NT2/D1 (cell line): ENCODE results near the gene FYTTD1.

ENCODE experiments used
- DNase-seq: peaks from one replicate; pipeline ENCODE4 v3.0.0-alpha.2; 2011; ENCODE audit warnings: low read depth, low spot score
- H3K27me3 ChIP-seq: 2 replicates; pipeline ENCODE4 v1.6.0; 2011; ENCODE audit warnings: mild to moderate bottlenecking; ENCODE audit not compliant: insufficient read length, insufficient read depth
- H3K36me3 ChIP-seq: 2 replicates; pipeline ENCODE4 v1.6.1; 2011; ENCODE audit warnings: mild to moderate bottlenecking, low read length, mixed read lengths; ENCODE audit not compliant: insufficient read depth, insufficient read length
- H3K4me1 ChIP-seq: 2 replicates; pipeline ENCODE4 v1.5.1; 2011; ENCODE audit not compliant: insufficient read depth, insufficient read length
- H3K4me3 ChIP-seq: 2 replicates; pipeline ENCODE4 v1.5.1; 2011; ENCODE audit warnings: low read depth; ENCODE audit not compliant: insufficient read length
- H3K9ac ChIP-seq: 2 replicates; pipeline ENCODE4 v1.6.0; 2011; ENCODE audit warnings: low read depth; ENCODE audit not compliant: insufficient read length
- H3K9me3 ChIP-seq: 2 replicates; pipeline ENCODE4 v1.5.1; 2011; ENCODE audit warnings: mild to moderate bottlenecking, low read length; ENCODE audit not compliant: insufficient read depth
- SUZ12 ChIP-seq: IDR thresholded peaks from 2 replicates; pipeline ENCODE4 v1.6.1; 2011; ENCODE audit not compliant: insufficient read length, insufficient read depth; ENCODE audit errors: extremely low read depth
- YY1 ChIP-seq: IDR thresholded peaks from 2 replicates; pipeline ENCODE4 v1.6.1; 2011; ENCODE audit not compliant: insufficient read length, insufficient read depth
- ZNF274 ChIP-seq: IDR thresholded peaks from 2 replicates; pipeline ENCODE4 v1.6.1; 2011; ENCODE audit warnings: mild to moderate bottlenecking, low read depth, low read length

Gene FYTTD1

GRCh38 chr3:197753263-197753662 is 3.6 kb downstream of the FYTTD1 start:
- DNase-seq = no peak
- H3K36me3 ChIP-seq = peaks cover 12% of the 10 kb centered on the region
- H3K9ac ChIP-seq = no peak overlapping the region
- H3K4me3 ChIP-seq = no peak overlapping the region
- peaks cover 49% of the 10 kb centered on the region for H3K27me3 ChIP-seq
- TF ChIP-seq YY1 (no peak), ZNF274 (no peak), SUZ12 (no peak)
- no peaks in the 10 kb centered on the region for H3K9me3 ChIP-seq
- H3K4me1 ChIP-seq = no peaks in the 10 kb centered on the region

DNA sequence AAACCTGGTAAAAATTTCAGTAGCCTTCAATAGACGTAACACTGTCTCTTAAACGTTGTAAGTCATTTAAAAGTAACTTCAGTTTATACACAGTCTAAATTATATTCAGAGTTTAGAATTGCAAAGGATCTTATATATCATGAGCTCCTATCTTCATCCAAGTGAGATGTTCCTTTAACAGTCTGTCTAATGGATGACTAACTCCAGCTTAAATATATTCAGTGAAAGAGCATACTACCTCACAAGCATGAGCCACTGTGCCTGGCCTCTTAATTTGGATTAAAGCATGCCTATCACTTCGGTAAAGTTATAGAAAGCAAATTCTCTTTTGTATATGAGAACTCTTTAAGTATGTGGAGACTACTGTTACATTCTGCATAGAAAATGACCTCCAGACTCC is 7.0 kb downstream of the FYTTD1 start:
- Histone ChIP-seq H3K4me1 (no peaks in the 10 kb centered on the region), H3K9ac (no peak overlapping the region), H3K36me3 (peaks cover 12% of the 10 kb centered on the region), H3K9me3 (no peaks in the 10 kb centered on the region), H3K27me3 (peaks cover 15% of the 10 kb centered on the region), H3K4me3 (no peak overlapping the region)
- TF ChIP-seq SUZ12 (no peak), YY1 (no peak), ZNF274 (no peak)
- DNase-seq = no peak

DNA sequence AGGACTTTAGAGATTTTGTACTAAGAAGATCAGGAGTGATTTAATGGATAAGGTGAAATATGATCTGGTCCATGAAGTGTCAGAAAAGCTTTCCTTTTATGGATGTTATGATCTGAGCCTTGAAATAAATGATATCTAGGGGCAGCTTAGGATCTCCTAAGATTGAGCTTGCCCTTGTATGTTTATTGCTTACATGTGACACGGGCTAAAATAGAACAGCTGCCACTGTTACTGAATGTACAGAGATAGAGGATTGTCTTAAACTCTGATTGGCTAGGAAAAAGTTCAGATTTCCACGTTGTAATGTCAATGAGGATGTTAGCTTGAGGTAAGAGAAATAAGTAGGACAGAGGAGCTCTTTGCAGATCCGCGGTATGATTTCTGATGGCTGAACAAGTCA is 8.8 kb downstream of the FYTTD1 start:
- Histone ChIP-seq H3K4me3 (no peak overlapping the region), H3K4me1 (no peaks in the 10 kb centered on the region), H3K9ac (no peak overlapping the region), H3K27me3 (no peaks in the 10 kb centered on the region), H3K36me3 (peaks cover 12% of the 10 kb centered on the region), H3K9me3 (no peaks in the 10 kb centered on the region)
- DNase-seq = no peak
- TF ChIP-seq YY1 (no peak), ZNF274 (no peak), SUZ12 (no peak)

DNA sequence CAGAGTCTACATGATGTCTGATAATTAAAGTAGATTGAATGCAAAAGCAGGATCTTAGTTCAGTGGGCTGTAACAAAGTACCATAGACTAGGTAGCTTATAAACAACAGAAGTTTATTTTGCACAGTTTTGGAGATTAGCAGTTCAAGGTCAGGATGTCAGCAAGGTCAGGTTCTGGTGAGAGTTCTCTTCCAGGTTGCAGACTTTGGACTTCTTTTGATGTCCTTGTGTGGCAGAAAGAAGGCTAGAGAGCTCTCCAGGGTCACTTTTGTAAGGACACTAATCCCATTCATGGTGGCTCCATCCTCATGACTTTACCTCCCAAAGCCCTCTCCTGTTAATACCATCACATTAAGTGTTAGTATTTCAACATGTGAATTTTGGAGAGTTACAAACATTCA is 12.1 kb downstream of the FYTTD1 start:
- H3K27me3 ChIP-seq = no peaks in the 10 kb centered on the region
- DNase-seq = no peak
- no peaks in the 10 kb centered on the region for H3K9me3 ChIP-seq
- H3K4me1 ChIP-seq = no peaks in the 10 kb centered on the region
- no peak overlapping the region for H3K9ac ChIP-seq
- no peak overlapping the region for H3K4me3 ChIP-seq
- TF ChIP-seq YY1 (no peak), SUZ12 (no peak), ZNF274 (no peak)
- peaks cover 10% of the 10 kb centered on the region for H3K36me3 ChIP-seq

DNA sequence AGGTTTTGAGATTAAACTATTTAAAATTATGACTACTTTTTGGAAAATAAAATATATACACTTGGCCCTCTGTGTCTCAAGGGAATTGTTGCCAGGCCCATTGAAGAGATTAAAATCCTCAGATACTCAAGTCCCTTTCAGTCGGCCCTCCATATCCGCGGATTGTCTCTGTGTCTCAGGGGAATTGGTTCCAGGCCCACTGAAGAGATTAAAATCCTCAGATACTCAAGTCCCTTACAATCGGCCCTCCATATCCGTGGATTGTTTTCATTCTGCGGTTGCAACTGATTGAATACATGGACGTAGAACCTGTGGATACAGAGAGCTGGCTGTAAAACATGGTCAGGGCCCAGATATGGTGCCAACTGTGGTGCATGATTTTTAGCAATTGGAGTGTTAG is 25.6 kb downstream of the FYTTD1 start:
- Histone ChIP-seq H3K36me3 (peaks cover 46% of the 10 kb centered on the region), H3K9me3 (no peaks in the 10 kb centered on the region), H3K9ac (no peak overlapping the region), H3K27me3 (no peaks in the 10 kb centered on the region), H3K4me1 (no peaks in the 10 kb centered on the region), H3K4me3 (no peak overlapping the region)
- TF ChIP-seq YY1 = no peak
- no peak for TF ChIP-seq SUZ12
- no peak for TF ChIP-seq ZNF274
- no peak for DNase-seq

- H3K9ac ChIP-seq = no peak overlapping the region
- H3K4me1 ChIP-seq = no peaks in the 10 kb centered on the region
- no peaks in the 10 kb centered on the region for H3K27me3 ChIP-seq
- peaks cover 29% of the 10 kb centered on the region for H3K36me3 ChIP-seq
- H3K9me3 ChIP-seq = no peaks in the 10 kb centered on the region
- DNase-seq = no peak
- H3K4me3 ChIP-seq = no peak overlapping the region
- TF ChIP-seq SUZ12 (no peak), ZNF274 (no peak), YY1 (no peak)
These were observed 32.5 kb downstream of the FYTTD1 start for GRCh38 chr3:197782230-197782629.

DNA sequence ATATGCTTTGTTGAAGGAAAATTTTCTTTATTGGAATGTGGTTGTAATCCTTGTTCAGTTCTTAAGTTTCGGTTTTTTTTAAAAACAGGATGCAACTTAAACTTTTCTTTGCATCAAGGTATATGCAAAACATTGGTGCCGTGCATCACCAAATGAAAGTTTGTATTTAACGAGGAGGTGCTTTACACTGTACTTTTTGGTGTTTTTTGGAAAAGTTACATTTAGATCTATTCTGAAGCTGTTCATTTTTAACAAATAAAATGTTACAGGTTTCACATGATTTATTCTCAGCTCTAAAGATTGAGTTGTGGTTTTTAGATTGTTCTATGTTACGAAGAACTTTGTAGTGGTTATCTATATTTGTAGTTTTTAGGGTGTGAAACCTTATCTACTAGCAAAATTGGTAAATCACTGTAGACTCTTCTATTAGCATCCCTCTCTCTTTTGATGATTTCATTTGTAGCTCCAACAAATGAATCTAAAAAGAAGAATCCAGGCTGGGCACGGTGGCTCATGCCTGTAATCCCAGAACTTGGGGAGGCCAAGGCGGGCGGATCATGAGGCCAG is 34.4 kb downstream of the FYTTD1 start:
- Histone ChIP-seq H3K9me3 (no peaks in the 10 kb centered on the region), H3K4me1 (no peaks in the 10 kb centered on the region), H3K4me3 (no peak overlapping the region), H3K27me3 (peaks cover 2% of the 10 kb centered on the region), H3K9ac (no peak overlapping the region), H3K36me3 (peaks cover 16% of the 10 kb centered on the region)
- no peak for TF ChIP-seq SUZ12
- TF ChIP-seq YY1 = no peak
- TF ChIP-seq ZNF274 = no peak
- no peak for DNase-seq
